GM21529 (cell line): ENCODE measurements around the gene LTN1.

ENCODE experiments used
- ATAC-seq: cut with Tn5 transposase; IDR thresholded peaks from one replicate; pipeline ENCODE4 v1.9.1; 2021; ENCODE audit not compliant: unreplicated experiment

Gene LTN1

GRCh38 chr21:28928578-28929420, 63.9 kb downstream of the LTN1 start:
- no peak for ATAC-seq

- no peak for ATAC-seq
These were observed 65.5 kb downstream of the LTN1 start for GRCh38 chr21:28927130-28927529.

DNA sequence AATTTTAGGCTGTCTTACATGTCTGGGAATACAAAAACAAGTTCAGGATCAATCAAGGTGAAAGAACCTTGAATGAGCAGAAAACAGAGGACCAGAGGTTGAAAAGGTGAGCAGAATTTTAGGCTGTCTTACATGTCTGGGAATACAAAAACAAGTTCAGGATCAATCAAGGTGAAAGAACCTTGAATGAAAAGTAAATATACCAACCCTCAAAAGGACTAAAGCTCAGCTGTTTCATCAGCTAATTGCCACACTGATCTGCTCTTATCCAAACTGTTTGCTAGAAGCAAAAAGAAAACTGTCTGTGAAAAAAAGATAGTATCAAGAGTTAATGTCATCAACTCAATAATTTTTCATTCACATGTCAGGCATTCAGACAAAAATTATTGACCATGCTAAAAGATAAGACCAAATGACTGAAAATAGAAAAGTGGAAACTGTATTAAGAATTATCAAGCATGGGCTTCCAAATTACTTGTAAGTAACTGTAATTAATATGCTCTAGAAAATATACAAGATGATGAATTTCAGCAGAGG, 69.2 kb downstream of the LTN1 start:
- no peak for ATAC-seq

GRCh38 chr21:28922368-28922767, 70.3 kb downstream of the LTN1 start:
- no peak for ATAC-seq

- ATAC-seq, result no peak
These were observed 76.4 kb downstream of the LTN1 start for GRCh38 chr21:28916150-28916893.

GRCh38 chr21:28913071-28913470, 79.6 kb downstream of the LTN1 start:
- no peak for ATAC-seq

DNA sequence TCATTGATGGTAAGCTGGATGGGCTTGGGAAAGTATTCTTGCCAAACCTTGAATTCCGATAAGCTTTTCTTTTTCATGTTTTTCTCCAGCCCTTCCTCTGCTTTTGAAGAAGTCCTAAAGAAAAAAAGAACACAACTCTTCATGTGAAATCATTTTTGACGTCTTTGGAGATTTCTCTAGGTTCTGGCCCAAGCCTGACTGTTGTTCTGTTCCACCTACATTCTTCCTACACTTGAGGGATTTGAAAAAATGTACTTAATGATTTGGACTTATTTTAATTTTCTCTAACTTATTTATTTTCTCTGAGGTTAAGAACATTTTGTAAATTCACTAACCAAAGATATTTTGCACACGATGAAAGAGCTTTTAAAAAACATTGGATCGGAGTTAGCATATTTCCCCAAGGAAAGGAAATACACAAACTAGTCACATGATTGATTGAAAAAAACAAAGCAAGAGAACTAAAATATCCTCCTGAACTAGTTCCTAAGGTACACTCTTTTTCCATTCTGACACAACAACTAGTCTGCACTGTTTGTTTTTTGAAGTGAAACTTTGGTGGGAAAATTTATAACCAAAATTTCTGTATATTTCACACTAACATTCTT, 82.3 kb downstream of the LTN1 start:
- no peak for ATAC-seq

DNA sequence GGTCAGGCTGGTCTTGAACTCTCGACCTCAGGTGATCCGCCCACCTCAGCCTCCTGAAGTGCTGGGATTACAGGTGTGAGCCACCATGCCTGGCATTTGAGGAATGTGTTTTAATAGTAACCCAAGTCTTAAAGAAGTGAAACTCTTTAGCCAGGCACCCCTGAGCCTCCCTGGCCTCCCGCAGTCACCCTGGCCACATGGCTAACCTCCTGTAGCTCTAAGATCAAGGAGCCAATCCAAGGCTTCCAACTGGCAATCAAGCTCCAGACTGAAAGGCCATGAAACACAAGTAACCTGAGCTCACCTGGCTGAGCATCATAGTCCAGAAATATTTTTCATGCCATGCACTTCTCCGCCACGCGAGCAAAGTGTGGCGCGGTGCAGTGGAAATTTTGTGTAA, 84.3 kb downstream of the LTN1 start:
- ATAC-seq, result no peak

DNA sequence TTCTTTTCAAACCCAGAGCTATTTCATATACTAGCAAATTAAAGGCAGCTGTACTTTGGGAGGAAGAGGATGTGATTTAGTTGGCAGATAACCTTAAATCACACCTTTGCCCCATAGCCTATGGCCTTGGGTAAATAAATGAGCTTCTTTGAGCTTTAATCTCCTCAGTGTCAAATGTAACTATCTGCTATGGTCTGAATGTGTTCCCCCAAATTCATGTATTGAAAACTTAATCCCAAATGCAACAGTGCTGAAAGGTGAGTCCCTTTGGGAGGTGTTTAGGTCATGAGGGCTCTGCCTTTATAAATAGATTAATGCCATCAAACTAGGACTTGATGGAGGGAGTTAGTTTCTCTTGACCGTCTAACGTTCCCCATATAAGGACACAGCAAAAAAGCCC, 85.8 kb downstream of the LTN1 start:
- ATAC-seq, result no peak

- ATAC-seq, result no peak
These were observed 86.4 kb downstream of the LTN1 start for GRCh38 chr21:28906236-28906635.

- ATAC-seq, result no peak
These were observed 87.7 kb downstream of the LTN1 start for GRCh38 chr21:28904961-28905435.

DNA sequence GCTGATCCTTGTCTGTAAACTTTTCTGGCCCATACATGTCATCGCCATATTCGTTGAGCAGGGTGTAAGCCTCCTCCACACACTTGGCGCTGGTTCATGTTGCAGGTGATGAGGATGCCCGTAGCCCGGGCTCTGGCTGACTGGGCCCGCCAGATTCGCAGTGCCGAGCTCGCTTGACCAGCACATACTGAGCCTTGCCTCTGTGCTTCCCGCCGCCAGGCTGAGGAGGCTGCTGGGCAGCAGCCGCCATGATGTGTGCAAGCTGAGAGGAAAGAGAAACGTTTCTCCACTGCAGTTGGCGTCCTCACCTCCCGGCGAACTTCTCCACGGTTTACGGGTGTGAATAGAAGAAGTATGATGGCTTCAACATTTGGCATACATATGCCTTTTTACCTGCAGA, 89.2 kb downstream of the LTN1 start:
- ATAC-seq, result no peak

- ATAC-seq, result no peak
These were observed 92.2 kb downstream of the LTN1 start for GRCh38 chr21:28900481-28900880.

GRCh38 chr21:28899744-28900143, 92.9 kb downstream of the LTN1 start:
- no peak for ATAC-seq

- no peak for ATAC-seq
These were observed 93.5 kb downstream of the LTN1 start for GRCh38 chr21:28899220-28899619.

- no peak for ATAC-seq
These were observed 99.0 kb downstream of the LTN1 start for GRCh38 chr21:28893687-28894086.

GRCh38 chr21:28892199-28893111, 100.2 kb downstream of the LTN1 start:
- no peak for ATAC-seq

DNA sequence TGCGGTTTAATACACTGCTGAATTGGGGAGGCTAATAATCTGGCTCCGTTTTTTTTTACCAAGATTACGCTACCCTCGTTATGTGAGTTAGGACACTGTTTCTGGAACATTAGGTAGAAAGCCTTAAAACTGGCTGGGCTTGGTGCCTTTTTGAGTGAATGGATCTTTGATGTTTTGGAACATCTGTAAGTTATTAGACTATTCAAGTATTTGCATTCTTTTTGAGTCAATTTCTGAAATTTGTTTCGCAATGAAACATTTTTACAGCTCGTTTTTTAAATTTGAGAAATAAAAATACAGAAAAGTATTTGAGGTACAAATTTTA, 106.9 kb downstream of the LTN1 start:
- no peak for ATAC-seq

GRCh38 chr21:28884976-28885852, 107.5 kb downstream of the LTN1 start:
- peak; percentile 95 for ATAC-seq

- ATAC-seq, result peak; percentile 31
These were observed 108.2 kb downstream of the LTN1 start for GRCh38 chr21:28884481-28884880.
